ENCODE data around the gene KCNQ1OT1. TPM values are rescaled to one million over a fixed set of nuclear protein-coding genes. Genes with fewer than 3 reads are reported as not detected.

KCNQ1OT1 gene
- total RNA-seq, 4 donors from 2014 or later, result 2.5 to 4.5 (median 3.1) TPM

DNA sequence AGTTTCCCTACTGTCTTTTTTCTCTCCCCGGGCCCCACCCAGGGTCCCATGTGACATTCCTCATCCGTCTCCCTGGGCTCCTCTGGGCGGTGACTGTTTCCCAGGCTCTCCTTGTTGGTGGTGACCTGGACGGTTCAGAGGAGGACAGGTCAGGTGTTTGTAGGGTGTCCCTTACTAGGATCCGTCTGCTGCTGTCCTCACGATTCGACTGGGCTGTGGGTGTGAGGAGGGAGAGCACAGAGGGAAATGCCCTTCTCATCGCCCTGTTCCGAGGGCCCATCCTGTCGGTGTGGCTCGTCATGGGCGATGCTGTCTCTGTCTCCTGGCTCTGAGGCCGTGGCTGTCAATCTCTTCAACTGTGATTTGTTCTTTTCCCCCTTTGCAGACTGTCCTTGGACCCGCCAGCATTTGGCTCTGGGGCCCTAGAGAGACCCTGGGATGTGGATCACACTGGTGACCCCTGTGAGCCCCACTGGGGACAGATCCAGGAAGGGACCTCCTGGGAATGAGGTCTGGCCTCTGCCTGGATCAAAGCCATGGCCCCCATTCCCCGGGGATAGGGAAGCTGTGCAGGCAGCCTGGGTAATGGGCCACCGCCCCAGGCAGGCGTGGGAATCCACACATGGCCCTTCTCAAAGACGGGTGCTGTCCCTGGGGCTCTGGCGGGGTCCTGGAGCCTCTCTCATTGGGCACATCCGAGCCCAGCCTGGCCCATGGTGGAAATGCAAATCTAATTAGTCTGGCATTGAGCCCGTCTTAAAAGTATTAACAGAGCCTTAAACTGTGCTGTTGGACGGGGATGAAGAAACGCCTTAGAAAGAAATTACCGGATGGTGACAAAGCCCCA, 46.8 kb upstream of the KCNQ1OT1 start:
- Histone ChIP-seq H3K36me3 (no peaks in the 10 kb centered on the region), H3K27me3 (no peaks in the 10 kb centered on the region), H3K9me3 (no peaks in the 10 kb centered on the region), H3K4me1 (peaks cover 12% of the 10 kb centered on the region), H3K4me3 (no peak overlapping the region), H3K27ac (no peak overlapping the region)
- TF ChIP-seq, protein P1, sequence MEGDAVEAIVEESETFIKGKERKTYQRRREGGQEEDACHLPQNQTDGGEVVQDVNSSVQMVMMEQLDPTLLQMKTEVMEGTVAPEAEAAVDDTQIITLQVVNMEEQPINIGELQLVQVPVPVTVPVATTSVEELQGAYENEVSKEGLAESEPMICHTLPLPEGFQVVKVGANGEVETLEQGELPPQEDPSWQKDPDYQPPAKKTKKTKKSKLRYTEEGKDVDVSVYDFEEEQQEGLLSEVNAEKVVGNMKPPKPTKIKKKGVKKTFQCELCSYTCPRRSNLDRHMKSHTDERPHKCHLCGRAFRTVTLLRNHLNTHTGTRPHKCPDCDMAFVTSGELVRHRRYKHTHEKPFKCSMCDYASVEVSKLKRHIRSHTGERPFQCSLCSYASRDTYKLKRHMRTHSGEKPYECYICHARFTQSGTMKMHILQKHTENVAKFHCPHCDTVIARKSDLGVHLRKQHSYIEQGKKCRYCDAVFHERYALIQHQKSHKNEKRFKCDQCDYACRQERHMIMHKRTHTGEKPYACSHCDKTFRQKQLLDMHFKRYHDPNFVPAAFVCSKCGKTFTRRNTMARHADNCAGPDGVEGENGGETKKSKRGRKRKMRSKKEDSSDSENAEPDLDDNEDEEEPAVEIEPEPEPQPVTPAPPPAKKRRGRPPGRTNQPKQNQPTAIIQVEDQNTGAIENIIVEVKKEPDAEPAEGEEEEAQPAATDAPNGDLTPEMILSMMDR (IDR thresholded peaks at IDR 0.05), result no peak
- no peak for TF ChIP-seq POLR2AphosphoS5 (IDR thresholded peaks at IDR 0.05)
- no peak for TF ChIP-seq POLR2A (IDR thresholded peaks at IDR 0.05)
- TF ChIP-seq EP300 (IDR thresholded peaks at IDR 0.05), result no peak
- DNase-seq (ENCODE audit: low spot score in 2 of 2), result peak in 1 of 2 donors; percentile 40
- 72% methylated on average over 22 of the region's 24 CpGs for WGBS

DNA sequence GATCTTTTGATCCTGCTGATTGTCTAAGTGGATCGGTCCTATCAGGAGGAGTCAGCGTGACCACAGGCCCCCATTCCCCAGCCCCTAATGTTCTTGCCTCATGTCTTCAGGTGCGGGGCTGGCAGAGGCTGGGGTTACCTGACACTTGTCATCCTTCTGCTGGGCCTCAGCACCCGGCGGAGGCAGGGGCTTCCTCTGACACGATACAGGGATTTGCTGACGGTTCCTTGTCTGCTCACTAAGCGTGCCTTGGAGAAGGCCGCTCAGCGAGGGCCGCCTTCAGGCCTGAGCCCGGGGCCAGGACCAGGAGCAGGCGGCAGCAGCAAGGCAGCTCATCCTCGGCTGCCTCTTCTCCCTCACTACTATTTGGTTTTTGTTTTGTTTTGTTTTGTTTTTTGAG, 45.7 kb upstream of the KCNQ1OT1 start:
- peak in 1 of 2 donors; percentile 44 for DNase-seq (ENCODE audit: low spot score in 2 of 2)
- Histone ChIP-seq H3K27me3 (no peaks in the 10 kb centered on the region), H3K9me3 (no peaks in the 10 kb centered on the region), H3K4me1 (peaks cover 14% of the 10 kb centered on the region), H3K4me3 (no peak overlapping the region), H3K27ac (no peak overlapping the region), H3K36me3 (no peaks in the 10 kb centered on the region)
- WGBS, result 93% methylated on average over 14 of the region's 14 CpGs
- no peak for TF ChIP-seq EP300 (IDR thresholded peaks at IDR 0.05)
- TF ChIP-seq, protein P1 (IDR thresholded peaks at IDR 0.05), result no peak
- TF ChIP-seq POLR2A (IDR thresholded peaks at IDR 0.05), result no peak
- TF ChIP-seq POLR2AphosphoS5 (IDR thresholded peaks at IDR 0.05), result no peak

DNA sequence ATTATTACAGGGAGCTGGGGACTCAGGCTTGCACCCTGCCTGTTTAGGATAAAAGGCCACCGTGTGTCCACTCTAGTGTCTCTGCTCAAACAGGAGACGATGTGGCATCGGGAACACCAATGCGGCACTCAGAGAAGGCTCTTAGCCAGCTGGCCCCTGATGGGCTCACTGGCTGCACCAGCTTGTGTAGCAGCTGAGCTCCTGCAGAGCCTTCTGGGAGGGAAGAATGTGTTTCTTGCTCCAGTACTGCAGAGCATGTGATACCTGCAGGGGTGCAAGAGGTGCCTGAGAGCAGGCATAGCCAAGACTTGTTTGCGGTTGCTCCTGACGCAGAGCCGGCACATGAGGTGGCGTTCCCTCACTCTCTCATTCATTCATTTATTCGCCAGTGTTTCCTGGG, 44.4 kb upstream of the KCNQ1OT1 start:
- no peak overlapping the region for H3K27ac ChIP-seq
- no peak for DNase-seq (ENCODE audit: low spot score in 2 of 2)
- 89% methylated on average over 9 of the region's 9 CpGs for WGBS
- H3K9me3 ChIP-seq, result no peaks in the 10 kb centered on the region
- no peaks in the 10 kb centered on the region for H3K36me3 ChIP-seq
- H3K27me3 ChIP-seq, result no peaks in the 10 kb centered on the region
- H3K4me3 ChIP-seq, result no peak overlapping the region
- H3K4me1 ChIP-seq, result peaks cover 14% of the 10 kb centered on the region
- TF ChIP-seq POLR2AphosphoS5 (IDR thresholded peaks at IDR 0.05) (no peak), POLR2A (IDR thresholded peaks at IDR 0.05) (no peak), EP300 (IDR thresholded peaks at IDR 0.05) (no peak)
- TF ChIP-seq, protein P1 (IDR thresholded peaks at IDR 0.05), result no peak

DNA sequence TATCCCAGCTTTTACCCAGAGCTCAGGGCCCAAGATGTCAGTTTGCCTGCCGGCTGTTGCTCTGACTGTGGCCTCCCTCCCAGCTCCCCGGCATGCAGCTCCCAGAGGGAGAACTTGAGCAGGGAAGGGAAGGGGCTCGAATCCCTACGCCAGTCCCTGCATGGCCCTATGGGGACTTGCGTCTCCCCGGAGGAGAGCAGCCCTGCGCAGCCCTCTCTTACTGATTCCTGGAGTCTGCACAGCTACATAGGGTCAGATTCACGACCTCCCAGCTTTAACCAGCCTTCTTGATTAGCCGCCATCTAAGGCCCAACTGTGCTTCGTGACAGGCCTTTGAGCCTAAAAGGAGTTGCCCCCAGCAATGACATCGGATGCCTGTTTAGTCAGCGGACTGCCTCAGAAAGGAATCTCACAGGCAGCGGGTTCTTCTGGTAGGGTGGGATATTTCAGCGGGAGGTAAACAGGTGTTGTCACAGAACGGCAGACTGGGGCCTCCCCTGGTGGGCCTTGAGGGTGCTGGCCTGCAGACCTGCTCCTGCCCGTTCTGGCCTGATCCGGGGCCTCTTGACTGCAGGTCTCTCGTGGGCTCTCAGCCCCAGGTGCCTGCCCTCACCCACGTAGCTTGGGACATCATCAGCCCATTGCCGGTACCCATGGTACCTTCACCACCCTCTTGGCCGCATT, 43.8 kb upstream of the KCNQ1OT1 start:
- TF ChIP-seq, protein P1 (IDR thresholded peaks at IDR 0.05), result no peak
- TF ChIP-seq EP300 (IDR thresholded peaks at IDR 0.05) (no peak), POLR2AphosphoS5 (IDR thresholded peaks at IDR 0.05) (no peak), POLR2A (IDR thresholded peaks at IDR 0.05) (no peak)
- H3K4me1 ChIP-seq, result peaks cover 14% of the 10 kb centered on the region

More for the DNA sequence above, 43.8 kb upstream of the KCNQ1OT1 start:
- H3K4me3 ChIP-seq, result no peak overlapping the region
- no peaks in the 10 kb centered on the region for H3K36me3 ChIP-seq
- H3K27ac ChIP-seq, result no peak overlapping the region
- no peaks in the 10 kb centered on the region for H3K27me3 ChIP-seq
- no peaks in the 10 kb centered on the region for H3K9me3 ChIP-seq
- 90% methylated on average over 5 of the region's 21 CpGs for WGBS
- peak in 1 of 2 donors; percentile 38 for DNase-seq (ENCODE audit: low spot score in 2 of 2)
